HEK293 (cell line): ENCODE results near the gene SLC35G6.

Experiments used
- AEBP2 ChIP-seq: fragments of 450-650 bp; formaldehyde crosslinking; IDR thresholded peaks from 2 replicates; pipeline ENCODE4 v1.5.1; 2016; ENCODE audit warnings: missing biosample characterization, missing genetic modification characterization, borderline replicate concordance
- BCL11A ChIP-seq: fragments of 450-650 bp; formaldehyde crosslinking; IDR thresholded peaks from 2 replicates; pipeline ENCODE4 v1.5.1; 2016; ENCODE audit warnings: low read depth, missing biosample characterization, missing genetic modification characterization
- GLI2 ChIP-seq: fragments of 450-650 bp; formaldehyde crosslinking; IDR thresholded peaks from 2 replicates; pipeline ENCODE4; 2017; ENCODE audit warnings: missing biosample characterization, missing genetic modification characterization, low read depth, borderline replicate concordance
- HOXC10 ChIP-seq: sonication (generic); formaldehyde crosslinking; IDR thresholded peaks from 2 replicates; pipeline ENCODE4 v1.8.1; 2023; ENCODE audit warnings: mild to moderate bottlenecking, missing genetic modification reagents
- KLF9 ChIP-seq: fragments of 450-650 bp; formaldehyde crosslinking; IDR thresholded peaks from 2 replicates; pipeline ENCODE4 v1.5.1; 2016; ENCODE audit warnings: missing biosample characterization, missing genetic modification characterization, low read depth
- MEIS1 ChIP-seq: sonication (generic); formaldehyde crosslinking; IDR thresholded peaks from 2 replicates; pipeline ENCODE4 v1.8.1; 2022; ENCODE audit warnings: missing genetic modification reagents, mild to moderate bottlenecking, borderline replicate concordance
- MYNN ChIP-seq: fragments of 450-650 bp; formaldehyde crosslinking; IDR thresholded peaks from 2 replicates; pipeline ENCODE4 v1.5.1; 2016; ENCODE audit warnings: missing biosample characterization, missing genetic modification characterization, borderline replicate concordance
- MZF1 ChIP-seq: fragments of 450-650 bp; formaldehyde crosslinking; IDR thresholded peaks from 2 replicates; pipeline ENCODE4 v1.5.1; 2017; ENCODE audit warnings: missing biosample characterization, missing genetic modification characterization, borderline replicate concordance
- RBAK ChIP-seq: fragments of 450-650 bp; formaldehyde crosslinking; IDR thresholded peaks from 2 replicates; pipeline ENCODE4 v1.5.1; 2016; ENCODE audit warnings: missing biosample characterization, missing genetic modification characterization
- SP7 ChIP-seq: fragments of 450-650 bp; formaldehyde crosslinking; IDR thresholded peaks from 2 replicates; pipeline ENCODE4 v1.5.1; 2016; ENCODE audit warnings: missing biosample characterization, missing genetic modification characterization
- TCF7L2 ChIP-seq: IDR thresholded peaks from 2 replicates; pipeline ENCODE4 v1.6.1; 2011; ENCODE audit warnings: low read depth, mild to moderate bottlenecking, inconsistent platforms, low read length, moderate library complexity, borderline replicate concordance
- YY1 ChIP-seq: fragments of 450-650 bp; formaldehyde crosslinking; IDR thresholded peaks from 2 replicates; pipeline ENCODE4 v1.5.1; 2018; ENCODE audit warnings: missing biosample characterization, missing genetic modification characterization
- ZBTB7A ChIP-seq: fragments of 450-650 bp; formaldehyde crosslinking; IDR thresholded peaks from 2 replicates; pipeline ENCODE4 v1.5.1; 2016; ENCODE audit warnings: low read depth, missing biosample characterization, missing genetic modification characterization
- ZBTB8A ChIP-seq: fragments of 450-650 bp; formaldehyde crosslinking; IDR thresholded peaks from 2 replicates; pipeline ENCODE4 v1.5.1; 2016; ENCODE audit warnings: missing biosample characterization, missing genetic modification characterization
- ZNF114 ChIP-seq: fragments of 450-650 bp; formaldehyde crosslinking; IDR thresholded peaks from 2 replicates; pipeline ENCODE4 v1.5.0; 2017; ENCODE audit warnings: missing biosample characterization, missing genetic modification characterization
- ZNF121 ChIP-seq: fragments of 450-650 bp; formaldehyde crosslinking; IDR thresholded peaks from 2 replicates; pipeline ENCODE4 v1.5.1; 2016; ENCODE audit warnings: missing biosample characterization, missing genetic modification characterization
- ZNF132 ChIP-seq: fragments of 450-650 bp; formaldehyde crosslinking; IDR thresholded peaks from 2 replicates; pipeline ENCODE4 v1.5.1; 2017; ENCODE audit warnings: missing biosample characterization, missing genetic modification characterization, borderline replicate concordance
- ZNF133 ChIP-seq: fragments of 450-650 bp; formaldehyde crosslinking; IDR thresholded peaks from 2 replicates; pipeline ENCODE4 v1.5.1; 2016; ENCODE audit warnings: missing biosample characterization, missing genetic modification characterization
- ZNF138 ChIP-seq: fragments of 450-650 bp; formaldehyde crosslinking; IDR thresholded peaks from 2 replicates; pipeline ENCODE4 v1.5.1; 2016; ENCODE audit warnings: missing biosample characterization, missing genetic modification characterization, borderline replicate concordance
- ZNF16 ChIP-seq: fragments of 450-650 bp; formaldehyde crosslinking; IDR thresholded peaks from 2 replicates; pipeline ENCODE4 v1.5.1; 2016; ENCODE audit warnings: low read depth, missing biosample characterization, missing genetic modification characterization
- ZNF169 ChIP-seq: fragments of 450-650 bp; formaldehyde crosslinking; IDR thresholded peaks from 2 replicates; pipeline ENCODE4 v1.5.1; 2016; ENCODE audit warnings: missing biosample characterization, missing genetic modification characterization
- ZNF184 ChIP-seq: fragments of 450-650 bp; IDR thresholded peaks from 2 replicates; pipeline ENCODE4 v1.5.1; 2018; ENCODE audit warnings: missing biosample characterization, mild to moderate bottlenecking, missing genetic modification characterization
- ZNF202 ChIP-seq: fragments of 450-650 bp; formaldehyde crosslinking; IDR thresholded peaks from 2 replicates; pipeline ENCODE4 v1.5.1; 2016; ENCODE audit warnings: missing biosample characterization, missing genetic modification characterization, borderline replicate concordance
- ZNF211 ChIP-seq: fragments of 450-650 bp; formaldehyde crosslinking; IDR thresholded peaks from 2 replicates; pipeline ENCODE4 v1.5.1; 2016; ENCODE audit warnings: low read depth, missing biosample characterization, missing genetic modification characterization
- ZNF221 ChIP-seq: fragments of 450-650 bp; formaldehyde crosslinking; IDR thresholded peaks from 2 replicates; pipeline ENCODE4 v1.5.1; 2017; ENCODE audit warnings: missing biosample characterization, missing genetic modification characterization, borderline replicate concordance
- ZNF223 ChIP-seq: fragments of 450-650 bp; formaldehyde crosslinking; IDR thresholded peaks from 2 replicates; pipeline ENCODE4 v1.5.1; 2016; ENCODE audit warnings: missing biosample characterization, missing genetic modification characterization
- ZNF239 ChIP-seq: fragments of 450-650 bp; formaldehyde crosslinking; IDR thresholded peaks from 2 replicates; pipeline ENCODE4 v1.5.1; 2016; ENCODE audit warnings: missing biosample characterization, missing genetic modification characterization
- ZNF24 ChIP-seq: fragments of 450-650 bp; formaldehyde crosslinking; IDR thresholded peaks from 2 replicates; pipeline ENCODE4 v1.5.1; 2016; ENCODE audit warnings: missing biosample characterization, missing genetic modification characterization
- ZNF362 ChIP-seq: fragments of 450-650 bp; formaldehyde crosslinking; IDR thresholded peaks from 2 replicates; pipeline ENCODE4 v1.5.1; 2016; ENCODE audit warnings: missing biosample characterization, missing genetic modification characterization
- ZNF398 ChIP-seq: fragments of 450-650 bp; formaldehyde crosslinking; IDR thresholded peaks from 2 replicates; pipeline ENCODE4 v1.5.1; 2017; ENCODE audit warnings: missing biosample characterization, missing genetic modification characterization
- ZNF423 ChIP-seq: fragments of 450-650 bp; formaldehyde crosslinking; IDR thresholded peaks from 2 replicates; pipeline ENCODE4 v1.5.1; 2016; ENCODE audit warnings: missing biosample characterization, missing genetic modification characterization
- ZNF433 ChIP-seq: fragments of 450-650 bp; formaldehyde crosslinking; IDR thresholded peaks from 2 replicates; pipeline ENCODE4 v1.5.1; 2016; ENCODE audit warnings: missing biosample characterization, missing genetic modification characterization, low read depth
- ZNF529 ChIP-seq: fragments of 450-650 bp; formaldehyde crosslinking; IDR thresholded peaks from 2 replicates; pipeline ENCODE4 v1.5.1; 2017; ENCODE audit warnings: missing genetic modification characterization, missing biosample characterization; ENCODE audit not compliant: insufficient replicate concordance
- ZNF580 ChIP-seq: fragments of 450-650 bp; formaldehyde crosslinking; IDR thresholded peaks from 2 replicates; pipeline ENCODE4 v1.5.1; 2016; ENCODE audit warnings: missing biosample characterization, missing genetic modification characterization
- ZNF585B ChIP-seq: fragments of 450-650 bp; formaldehyde crosslinking; IDR thresholded peaks from 2 replicates; pipeline ENCODE4 v1.5.1; 2016; ENCODE audit warnings: missing biosample characterization, missing genetic modification characterization
- ZNF621 ChIP-seq: fragments of 450-650 bp; formaldehyde crosslinking; IDR thresholded peaks from 2 replicates; pipeline ENCODE4 v1.5.1; 2017; ENCODE audit warnings: missing biosample characterization, missing genetic modification characterization
- ZNF623 ChIP-seq: fragments of 450-650 bp; formaldehyde crosslinking; IDR thresholded peaks from 2 replicates; pipeline ENCODE4 v1.5.1; 2016; ENCODE audit warnings: missing biosample characterization, missing genetic modification characterization
- ZNF624 ChIP-seq: fragments of 450-650 bp; formaldehyde crosslinking; IDR thresholded peaks from 2 replicates; pipeline ENCODE4 v1.5.1; 2017; ENCODE audit warnings: missing biosample characterization, missing genetic modification characterization
- ZNF768 ChIP-seq: fragments of 450-650 bp; formaldehyde crosslinking; IDR thresholded peaks from 2 replicates; pipeline ENCODE4 v1.5.1; 2018; ENCODE audit warnings: missing biosample characterization, mild to moderate bottlenecking, missing genetic modification characterization
- ZNF792 ChIP-seq: fragments of 450-650 bp; formaldehyde crosslinking; IDR thresholded peaks from 2 replicates; pipeline ENCODE4 v1.5.1; 2016; ENCODE audit warnings: missing biosample characterization, missing genetic modification characterization
- ZNF837 ChIP-seq: fragments of 450-650 bp; formaldehyde crosslinking; IDR thresholded peaks from 2 replicates; pipeline ENCODE4 v1.5.1; 2016; ENCODE audit warnings: missing biosample characterization, missing genetic modification characterization

The SLC35G6 gene

GRCh38 chr17:7440834-7441195 is 40.4 kb upstream of the SLC35G6 start (continued):
- TF ChIP-seq ZNF768 (tag by site-specific recombination) (no peak), ZNF211 (tag by site-specific recombination) (no peak), BCL11A (tag by site-specific recombination) (no peak), ZNF169 (tag by site-specific recombination) (no peak), ZNF624 (tag by site-specific recombination) (no peak), ZNF121 (tag by site-specific recombination) (no peak), ZNF423 (tag by site-specific recombination) (no peak), YY1 (tag by site-specific recombination) (no peak), MZF1 (tag by site-specific recombination) (no peak), ZNF132 (tag by site-specific recombination) (no peak), ZBTB7A (tag by site-specific recombination) (no peak), ZNF792 (tag by site-specific recombination) (no peak), KLF9 (0 out of 2 replicates have a peak, but pooled peaks have one; percentile 12), TCF7L2 (no peak), ZNF398 (tag by site-specific recombination) (peak; percentile 99), ZNF362 (tag by site-specific recombination) (no peak), MYNN (tag by site-specific recombination) (no peak), GLI2 (no peak), ZNF580 (no peak), ZNF221 (no peak), ZNF24 (tag by site-specific recombination) (no peak), ZNF621 (tag by site-specific recombination) (no peak), SP7 (tag by site-specific recombination) (no peak), HOXC10 (CRISPR knock-in tag) (no peak), ZNF239 (tag by site-specific recombination) (no peak), ZNF585B (tag by site-specific recombination) (no peak), ZNF114 (no peak), ZNF433 (no peak), RBAK (no peak), ZNF837 (no peak), MEIS1 (no peak), ZNF133 (tag by site-specific recombination) (no peak), ZBTB8A (tag by site-specific recombination) (peak; percentile 44), ZNF184 (no peak), ZNF623 (tag by site-specific recombination) (no peak), ZNF202 (no peak), ZNF529 (tag by site-specific recombination) (no peak), ZNF16 (tag by site-specific recombination) (no peak), ZNF223 (tag by site-specific recombination) (no peak), AEBP2 (tag by site-specific recombination) (no peak), ZNF138 (no peak)
